Measurements from ENCODE around the gene KIAA0319L. TPM values are rescaled to one million over a fixed set of nuclear protein-coding genes. Genes with fewer than 3 reads are reported as not detected.

KIAA0319L gene
- total and polyA plus RNA-seq, 9 donors: 18.2 to 78.3 (median 42.7) TPM

- no peak for DNase-seq
- no peak overlapping the region for H3K27ac ChIP-seq
- no peak overlapping the region for H3K4me3 ChIP-seq
- TF ChIP-seq EP300 (IDR thresholded peaks at IDR 0.05) (no peak), CTCF (IDR thresholded peaks at IDR 0.05) (no peak), POLR2A (IDR thresholded peaks at IDR 0.05) (no peak)
- H3K4me1 ChIP-seq (ENCODE audit: insufficient read depth): no peaks in the 10 kb centered on the region
- intact Hi-C loops (cut with DNase I): no loop called here
- H3K27me3 ChIP-seq: no peaks in the 10 kb centered on the region
- no peaks in the 10 kb centered on the region for H3K36me3 ChIP-seq
- WGBS, 3 donors: 100% methylated on average over 1 of the region's 1 CpG
- no peaks in the 10 kb centered on the region for H3K9me3 ChIP-seq
These were observed 148.3 kb downstream of the KIAA0319L start for GRCh38 chr1:35408925-35409324.

GRCh38 chr1:35407743-35408142 lies 149.5 kb downstream of the KIAA0319L start:
- Histone ChIP-seq H3K4me3 (no peak overlapping the region), H3K36me3 (no peaks in the 10 kb centered on the region), H3K4me1 (ENCODE audit: insufficient read depth) (no peaks in the 10 kb centered on the region), H3K27me3 (no peaks in the 10 kb centered on the region), H3K27ac (no peak overlapping the region), H3K9me3 (no peaks in the 10 kb centered on the region)
- 97% methylated on average over 4 of the region's 4 CpGs for WGBS, 3 donors
- DNase-seq: no peak
- no peak for TF ChIP-seq POLR2A (IDR thresholded peaks at IDR 0.05)
- no peak for TF ChIP-seq EP300 (IDR thresholded peaks at IDR 0.05)
- no peak for TF ChIP-seq CTCF (IDR thresholded peaks at IDR 0.05)
- intact Hi-C loops (cut with DNase I): no loop called here

- Histone ChIP-seq H3K27ac (no peak overlapping the region), H3K36me3 (no peaks in the 10 kb centered on the region), H3K9me3 (no peaks in the 10 kb centered on the region), H3K4me1 (ENCODE audit: insufficient read depth) (no peaks in the 10 kb centered on the region), H3K4me3 (no peak overlapping the region), H3K27me3 (no peaks in the 10 kb centered on the region)
- no peak for DNase-seq
- intact Hi-C loops (cut with DNase I): no loop called here
- no peak for TF ChIP-seq EP300 (IDR thresholded peaks at IDR 0.05)
- no peak for TF ChIP-seq POLR2A (IDR thresholded peaks at IDR 0.05)
These were observed 151.1 kb downstream of the KIAA0319L start for GRCh38 chr1:35406103-35406502.

GRCh38 chr1:35401049-35401448 lies 156.2 kb downstream of the KIAA0319L start:
- Histone ChIP-seq H3K4me1 (ENCODE audit: insufficient read depth) (no peaks in the 10 kb centered on the region), H3K27ac (no peak overlapping the region), H3K27me3 (no peaks in the 10 kb centered on the region), H3K36me3 (no peaks in the 10 kb centered on the region), H3K4me3 (no peak overlapping the region), H3K9me3 (no peaks in the 10 kb centered on the region)
- no peak for TF ChIP-seq CTCF (IDR thresholded peaks at IDR 0.05)
- no peak for TF ChIP-seq EP300 (IDR thresholded peaks at IDR 0.05)
- no peak for TF ChIP-seq POLR2A (IDR thresholded peaks at IDR 0.05)
- intact Hi-C loops (cut with DNase I): no loop called here
- no peak for DNase-seq

- no peaks in the 10 kb centered on the region for H3K27me3 ChIP-seq
- no peaks in the 10 kb centered on the region for H3K36me3 ChIP-seq
- intact Hi-C loops (cut with DNase I): no loop called here
- no peak overlapping the region for H3K4me3 ChIP-seq
- H3K4me1 ChIP-seq (ENCODE audit: insufficient read depth): no peaks in the 10 kb centered on the region
- 96 to 97% (median 96%) methylated on average over 3 of the region's 3 CpGs for WGBS, 3 donors
- no peak overlapping the region for H3K27ac ChIP-seq
- no peak for TF ChIP-seq CTCF (IDR thresholded peaks at IDR 0.05)
- TF ChIP-seq EP300 (IDR thresholded peaks at IDR 0.05): no peak
- TF ChIP-seq POLR2A (IDR thresholded peaks at IDR 0.05): no peak
- H3K9me3 ChIP-seq: no peaks in the 10 kb centered on the region
- DNase-seq: no peak
These were observed 158.5 kb downstream of the KIAA0319L start for GRCh38 chr1:35398739-35399138.
